Measurements from ENCODE around the gene COPS8. TPM values are rescaled to one million over a fixed set of nuclear protein-coding genes. Genes with fewer than 3 reads are reported as not detected.

COPS8 gene
- total RNA-seq, 1 donor from 2014 or later = 97.1 TPM

GRCh38 chr2:237140689-237141285 lies 55.1 kb downstream of the COPS8 start:
- TF ChIP-seq CTCF (IDR thresholded peaks at IDR 0.05; ENCODE audit: unreplicated experiment) = no peak
- Mint-ChIP-seq H3K4me1 (ENCODE audit: unreplicated experiment) (no peaks in the 10 kb centered on the region), H3K36me3 (ENCODE audit: low read depth, unreplicated experiment) (no peaks in the 10 kb centered on the region), H3K27ac (ENCODE audit: unreplicated experiment) (no peak overlapping the region), H3K27me3 (ENCODE audit: unreplicated experiment) (no peaks in the 10 kb centered on the region), H3K4me3 (ENCODE audit: unreplicated experiment) (no peak overlapping the region), H3K9me3 (ENCODE audit: unreplicated experiment) (no peaks in the 10 kb centered on the region)
- no peak for DNase-seq (ENCODE audit: low spot score)

DNA sequence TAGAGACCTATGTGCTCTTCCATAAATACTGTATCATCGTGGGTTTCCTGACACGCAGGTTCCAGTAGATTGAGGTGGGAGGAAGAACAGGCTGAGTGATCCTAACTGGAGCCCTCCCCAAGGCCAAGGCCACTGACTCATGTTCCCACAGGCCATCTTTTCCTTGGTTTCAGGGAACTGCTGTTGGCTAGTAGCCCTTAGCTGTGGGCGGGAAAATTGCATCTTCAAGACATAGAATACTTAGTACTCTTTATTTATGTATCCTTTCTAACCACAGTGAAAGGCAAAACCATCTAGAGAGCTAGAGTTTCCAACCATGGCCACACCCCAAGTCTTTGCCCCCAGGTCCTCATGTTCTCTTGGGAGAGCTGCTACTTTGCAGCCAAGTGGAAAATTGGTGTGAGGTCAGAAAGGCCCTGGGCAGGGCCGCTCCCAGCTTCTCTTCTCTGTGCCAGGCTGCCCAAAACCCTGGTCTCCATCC lies 55.9 kb downstream of the COPS8 start:
- H3K4me1 Mint-ChIP-seq (ENCODE audit: unreplicated experiment) = no peaks in the 10 kb centered on the region
- H3K36me3 Mint-ChIP-seq (ENCODE audit: low read depth, unreplicated experiment) = peaks cover 4% of the 10 kb centered on the region
- no peak for DNase-seq (ENCODE audit: low spot score)
- no peak overlapping the region for H3K4me3 Mint-ChIP-seq (ENCODE audit: unreplicated experiment)
- no peak overlapping the region for H3K27ac Mint-ChIP-seq (ENCODE audit: unreplicated experiment)
- TF ChIP-seq CTCF (IDR thresholded peaks at IDR 0.05; ENCODE audit: unreplicated experiment) = no peak
- no peaks in the 10 kb centered on the region for H3K27me3 Mint-ChIP-seq (ENCODE audit: unreplicated experiment)
- no peaks in the 10 kb centered on the region for H3K9me3 Mint-ChIP-seq (ENCODE audit: unreplicated experiment)

DNA sequence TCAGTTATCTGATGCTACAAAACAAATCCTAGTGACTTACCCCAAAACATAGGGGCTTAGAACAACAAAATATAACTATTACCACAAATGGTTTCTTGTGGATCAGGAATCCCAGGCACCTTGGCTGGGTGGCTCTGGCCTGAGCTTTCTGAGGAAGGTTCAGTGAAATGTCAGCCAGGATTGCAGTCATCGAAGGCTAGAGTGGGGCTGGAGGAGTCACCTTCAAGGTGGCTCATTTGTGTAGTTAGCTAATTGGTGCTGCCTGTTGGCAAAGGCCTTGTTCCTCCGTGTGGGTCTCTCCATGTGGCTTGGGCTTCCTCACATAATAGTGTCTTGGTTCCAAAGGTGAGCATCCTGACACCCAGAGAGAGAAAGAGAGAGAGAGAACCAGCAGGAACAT lies 57.4 kb downstream of the COPS8 start:
- Mint-ChIP-seq H3K27ac (ENCODE audit: unreplicated experiment) (no peak overlapping the region), H3K27me3 (ENCODE audit: unreplicated experiment) (no peaks in the 10 kb centered on the region), H3K4me1 (ENCODE audit: unreplicated experiment) (no peaks in the 10 kb centered on the region), H3K4me3 (ENCODE audit: unreplicated experiment) (no peak overlapping the region), H3K36me3 (ENCODE audit: low read depth, unreplicated experiment) (peaks cover 9% of the 10 kb centered on the region), H3K9me3 (ENCODE audit: unreplicated experiment) (peaks cover 5% of the 10 kb centered on the region)
- no peak for DNase-seq (ENCODE audit: low spot score)
- no peak for TF ChIP-seq CTCF (IDR thresholded peaks at IDR 0.05; ENCODE audit: unreplicated experiment)

DNA sequence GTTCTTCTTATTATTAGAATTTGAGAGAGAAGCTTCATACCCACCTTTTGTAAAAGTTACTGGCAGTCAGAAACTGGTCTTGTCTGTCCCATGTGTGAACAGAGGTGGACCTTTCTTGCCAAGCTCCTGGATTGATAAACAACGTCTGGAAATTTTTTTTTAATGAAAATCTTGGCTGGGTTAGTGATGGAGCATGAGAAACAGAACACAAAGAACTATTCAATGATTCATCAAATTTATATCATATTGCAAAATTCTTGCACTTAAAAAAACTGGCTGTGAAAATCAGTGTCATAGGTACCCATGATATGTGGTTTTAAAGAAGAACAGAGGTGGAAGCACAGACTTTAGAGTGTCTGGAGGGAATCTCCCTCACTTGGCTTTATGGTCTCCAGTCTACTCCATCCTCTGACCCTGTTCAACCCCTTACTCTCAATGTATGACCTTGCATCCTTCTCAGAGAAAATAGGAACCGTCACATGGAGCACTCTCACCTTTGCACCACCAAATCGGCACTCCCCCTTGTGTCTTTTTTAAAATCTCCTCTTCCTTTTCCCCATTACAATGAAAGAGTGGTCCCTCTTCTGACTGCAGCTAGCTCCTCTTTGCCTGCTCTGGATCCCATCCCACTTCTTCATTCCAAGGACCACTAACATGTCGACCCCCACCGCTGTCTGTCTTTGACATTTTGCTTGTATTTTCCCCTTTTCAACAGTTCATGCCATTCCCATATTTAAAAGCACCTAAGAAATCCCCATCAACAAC lies 58.2 kb downstream of the COPS8 start:
- Mint-ChIP-seq H3K27ac (ENCODE audit: unreplicated experiment) (no peak overlapping the region), H3K4me1 (ENCODE audit: unreplicated experiment) (no peaks in the 10 kb centered on the region), H3K9me3 (ENCODE audit: unreplicated experiment) (peaks cover 5% of the 10 kb centered on the region), H3K4me3 (ENCODE audit: unreplicated experiment) (no peak overlapping the region), H3K27me3 (ENCODE audit: unreplicated experiment) (no peaks in the 10 kb centered on the region), H3K36me3 (ENCODE audit: low read depth, unreplicated experiment) (peaks cover 11% of the 10 kb centered on the region)
- DNase-seq (ENCODE audit: low spot score) = no peak
- no peak for TF ChIP-seq CTCF (IDR thresholded peaks at IDR 0.05; ENCODE audit: unreplicated experiment)

DNA sequence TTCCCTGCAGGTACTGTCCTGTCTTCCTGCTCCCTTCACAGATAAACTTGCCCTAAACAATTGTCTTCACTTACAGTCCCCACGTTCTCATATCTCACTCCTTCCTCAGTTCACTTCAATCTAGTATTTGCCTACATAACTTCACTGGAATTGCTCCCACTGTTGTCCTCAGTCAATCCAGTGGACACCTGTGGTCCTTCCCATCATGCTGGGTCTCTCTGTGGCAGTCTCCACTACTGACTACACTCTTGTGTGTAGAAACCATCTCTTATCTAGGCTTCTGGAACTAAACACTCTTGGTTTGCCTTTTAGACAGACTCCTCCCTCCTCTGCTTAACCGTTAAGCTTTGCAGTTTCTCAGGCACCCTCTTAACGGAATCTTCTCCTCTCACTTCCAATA lies 58.8 kb downstream of the COPS8 start:
- Mint-ChIP-seq H3K27me3 (ENCODE audit: unreplicated experiment) (no peaks in the 10 kb centered on the region), H3K36me3 (ENCODE audit: low read depth, unreplicated experiment) (peaks cover 11% of the 10 kb centered on the region)

More for the DNA sequence above, 58.8 kb downstream of the COPS8 start:
- H3K4me3 Mint-ChIP-seq (ENCODE audit: unreplicated experiment) = no peak overlapping the region
- no peak overlapping the region for H3K27ac Mint-ChIP-seq (ENCODE audit: unreplicated experiment)
- DNase-seq (ENCODE audit: low spot score) = no peak
- no peak for TF ChIP-seq CTCF (IDR thresholded peaks at IDR 0.05; ENCODE audit: unreplicated experiment)
- H3K4me1 Mint-ChIP-seq (ENCODE audit: unreplicated experiment) = peaks cover 6% of the 10 kb centered on the region
- peaks cover 5% of the 10 kb centered on the region for H3K9me3 Mint-ChIP-seq (ENCODE audit: unreplicated experiment)

Measured in endothelial cell (in vitro differentiated cells).